ENCODE results near the gene CMYA5. TPM values are rescaled to one million over a fixed set of nuclear protein-coding genes. Genes with fewer than 3 reads are reported as not detected.

Gene CMYA5
- total RNA-seq, 2 experiments from 2014 or later: 0.20 to 0.29 TPM

DNA sequence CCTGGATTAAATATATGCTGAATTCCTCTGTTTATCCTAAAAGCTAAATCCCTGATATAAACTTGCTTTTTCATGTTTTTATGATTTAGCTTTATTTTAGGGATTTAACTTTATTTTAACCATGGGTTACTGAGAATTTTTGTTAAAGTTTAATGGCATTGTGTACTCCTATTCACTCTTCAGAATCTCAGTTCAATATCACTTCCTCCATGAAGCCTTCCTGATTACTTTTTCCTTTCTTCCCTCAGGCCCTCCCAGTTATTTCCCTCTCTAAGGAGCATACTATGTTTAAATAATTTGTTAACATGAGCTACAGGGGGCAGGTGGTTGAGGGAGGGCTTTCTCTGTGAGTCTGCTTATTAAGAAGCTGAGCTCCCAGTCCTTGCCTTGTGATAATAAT is 151.5 kb downstream of the CMYA5 start:
- no peak for DNase-seq
- H3K36me3 Mint-ChIP-seq (ENCODE audit: low read depth): no peaks in the 10 kb centered on the region
- no peaks in the 10 kb centered on the region for H3K9me3 Mint-ChIP-seq
- ChIA-PET POLR2A (no interaction called here), CTCF (interaction anchor here (0.6 kb wide), 1 partner anchor 233 kb away, joined by 3 read pairs; no protein-coding TSS in a partner anchor)
- H3K27ac Mint-ChIP-seq: no peak overlapping the region
- H3K4me1 Mint-ChIP-seq: peaks cover 11% of the 10 kb centered on the region
- no peak overlapping the region for H3K4me3 Mint-ChIP-seq
- peaks cover 5% of the 10 kb centered on the region for H3K27me3 Mint-ChIP-seq

DNA sequence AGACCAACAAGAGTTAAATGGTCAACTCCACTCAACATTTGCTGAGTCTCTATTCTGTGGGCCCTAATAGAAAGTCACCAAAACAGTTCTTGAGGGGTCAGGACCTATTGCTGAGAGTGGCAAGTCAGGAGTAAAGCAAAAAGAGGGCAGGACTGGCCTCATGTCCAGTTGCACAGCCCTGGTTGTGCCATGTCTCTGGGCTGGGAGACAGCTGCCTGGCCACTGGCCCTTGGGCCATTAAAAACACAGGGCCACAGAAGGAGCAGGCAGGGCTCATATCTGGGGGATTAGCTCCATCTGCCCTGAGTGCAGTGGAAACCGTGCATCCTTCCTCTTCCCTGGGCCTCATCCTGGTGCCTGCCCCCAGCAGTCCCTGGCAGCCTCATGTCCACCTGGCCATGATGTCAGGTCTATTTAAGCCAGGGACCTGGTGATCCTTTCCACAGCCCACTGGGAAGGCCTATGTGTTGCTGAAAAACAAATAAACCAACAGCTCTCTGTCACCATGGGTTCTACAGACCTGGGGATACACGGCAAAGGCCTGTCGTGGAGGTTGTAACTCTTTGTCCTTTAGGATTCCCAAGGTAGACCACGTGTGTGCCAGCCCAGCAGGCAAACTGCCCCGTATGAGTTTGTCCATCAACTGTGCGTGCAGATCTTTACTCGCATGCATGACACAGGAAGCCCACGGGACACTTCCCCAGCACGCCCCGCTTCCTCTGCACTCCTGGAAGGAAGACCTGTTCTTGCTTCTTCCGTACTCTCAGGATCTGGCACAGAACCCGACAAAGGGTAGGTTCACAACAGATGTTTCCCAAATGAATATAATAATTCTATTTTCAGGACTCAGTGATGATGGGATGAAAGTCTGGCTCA is 152.6 kb downstream of the CMYA5 start:
- POLR2A ChIA-PET: no interaction called here
- no peak for DNase-seq
- peaks cover 5% of the 10 kb centered on the region for H3K27me3 Mint-ChIP-seq
- H3K27ac Mint-ChIP-seq: no peak overlapping the region
- H3K9me3 Mint-ChIP-seq: no peaks in the 10 kb centered on the region
- peaks cover 15% of the 10 kb centered on the region for H3K4me1 Mint-ChIP-seq
- no peaks in the 10 kb centered on the region for H3K36me3 Mint-ChIP-seq (ENCODE audit: low read depth)
- CTCF ChIA-PET: no interaction called here
- H3K4me3 Mint-ChIP-seq: no peak overlapping the region

- CTCF ChIA-PET: interaction anchor here (0.7 kb wide), 1 partner anchor 24 kb away, joined by 4 read pairs; no protein-coding TSS in a partner anchor
- Mint-ChIP-seq H3K27ac (no peak overlapping the region), H3K27me3 (peaks cover 9% of the 10 kb centered on the region)
These were observed 153.4 kb downstream of the CMYA5 start for GRCh38 chr5:79842991-79843390.

GRCh38 chr5:79843450-79844388 is 154.1 kb downstream of the CMYA5 start:
- Mint-ChIP-seq H3K36me3 (ENCODE audit: low read depth) (no peaks in the 10 kb centered on the region), H3K27me3 (peaks cover 9% of the 10 kb centered on the region), H3K4me1 (peaks cover 24% of the 10 kb centered on the region), H3K27ac (no peak overlapping the region), H3K4me3 (no peak overlapping the region), H3K9me3 (no peaks in the 10 kb centered on the region)
- no peak for DNase-seq
- CTCF ChIA-PET: interaction anchor here (0.7 to 1.2 kb wide), 2 partner anchors 14 to 24 kb away, joined by 3 to 4 read pairs; no protein-coding TSS in a partner anchor
- POLR2A ChIA-PET: no interaction called here

More at GRCh38 chr5:79842991-79843390, 153.4 kb downstream of the CMYA5 start:
- DNase-seq: no peak
- Mint-ChIP-seq H3K4me1 (peaks cover 18% of the 10 kb centered on the region), H3K4me3 (no peak overlapping the region), H3K36me3 (ENCODE audit: low read depth) (no peaks in the 10 kb centered on the region), H3K9me3 (no peaks in the 10 kb centered on the region)
- POLR2A ChIA-PET: no interaction called here

- no peak overlapping the region for H3K4me3 Mint-ChIP-seq
- POLR2A ChIA-PET: no interaction called here
These were observed 154.9 kb downstream of the CMYA5 start for GRCh38 chr5:79844571-79844970.

GRCh38 chr5:79845448-79846197 is 156.0 kb downstream of the CMYA5 start:
- CTCF ChIA-PET: interaction anchor here (1.0 to 1.3 kb wide), 2 partner anchors 12 to 137 kb away, joined by 4 to 5 read pairs; no protein-coding TSS in a partner anchor
- no peaks in the 10 kb centered on the region for H3K9me3 Mint-ChIP-seq
- peaks cover 26% of the 10 kb centered on the region for H3K4me1 Mint-ChIP-seq
- H3K4me3 Mint-ChIP-seq: no peak overlapping the region
- peak; percentile 13 for DNase-seq
- POLR2A ChIA-PET: interaction anchor here (0.5 kb wide), 1 partner anchor 218 kb away, joined by 3 read pairs; no protein-coding TSS in a partner anchor
- H3K36me3 Mint-ChIP-seq (ENCODE audit: low read depth): no peaks in the 10 kb centered on the region
- H3K27me3 Mint-ChIP-seq: peaks cover 5% of the 10 kb centered on the region
- no peak overlapping the region for H3K27ac Mint-ChIP-seq

More at GRCh38 chr5:79844571-79844970, 154.9 kb downstream of the CMYA5 start:
- Mint-ChIP-seq H3K4me1 (peaks cover 26% of the 10 kb centered on the region), H3K9me3 (no peaks in the 10 kb centered on the region), H3K27me3 (peaks cover 9% of the 10 kb centered on the region), H3K27ac (no peak overlapping the region), H3K36me3 (ENCODE audit: low read depth) (no peaks in the 10 kb centered on the region)
- CTCF ChIA-PET: interaction anchor here (1.2 kb wide), 1 partner anchor 13 kb away, joined by 3 read pairs; no protein-coding TSS in a partner anchor
- no peak for DNase-seq

- no peaks in the 10 kb centered on the region for H3K36me3 Mint-ChIP-seq (ENCODE audit: low read depth)
- DNase-seq: no peak
- peaks cover 3% of the 10 kb centered on the region for H3K27me3 Mint-ChIP-seq
- ChIA-PET CTCF (interaction anchor here (0.6 to 1.3 kb wide), 3 partner anchors 9 to 138 kb away, joined by 3 to 5 read pairs (median 4); no protein-coding TSS in a partner anchor), POLR2A (interaction anchor here (0.5 kb wide), 1 partner anchor 117 kb away, joined by 4 read pairs; no protein-coding TSS in a partner anchor)
- H3K27ac Mint-ChIP-seq: no peak overlapping the region
- no peaks in the 10 kb centered on the region for H3K9me3 Mint-ChIP-seq
- peaks cover 26% of the 10 kb centered on the region for H3K4me1 Mint-ChIP-seq
- H3K4me3 Mint-ChIP-seq: no peak overlapping the region
These were observed 156.5 kb downstream of the CMYA5 start for GRCh38 chr5:79846198-79846521.

GRCh38 chr5:79847561-79847960 is 157.9 kb downstream of the CMYA5 start:
- CTCF ChIA-PET: no interaction called here
- POLR2A ChIA-PET: no interaction called here
- Mint-ChIP-seq H3K4me3 (no peak overlapping the region), H3K4me1 (peaks cover 26% of the 10 kb centered on the region), H3K36me3 (ENCODE audit: low read depth) (no peaks in the 10 kb centered on the region), H3K27me3 (peaks cover 5% of the 10 kb centered on the region), H3K27ac (no peak overlapping the region), H3K9me3 (no peaks in the 10 kb centered on the region)
- no peak for DNase-seq

DNA sequence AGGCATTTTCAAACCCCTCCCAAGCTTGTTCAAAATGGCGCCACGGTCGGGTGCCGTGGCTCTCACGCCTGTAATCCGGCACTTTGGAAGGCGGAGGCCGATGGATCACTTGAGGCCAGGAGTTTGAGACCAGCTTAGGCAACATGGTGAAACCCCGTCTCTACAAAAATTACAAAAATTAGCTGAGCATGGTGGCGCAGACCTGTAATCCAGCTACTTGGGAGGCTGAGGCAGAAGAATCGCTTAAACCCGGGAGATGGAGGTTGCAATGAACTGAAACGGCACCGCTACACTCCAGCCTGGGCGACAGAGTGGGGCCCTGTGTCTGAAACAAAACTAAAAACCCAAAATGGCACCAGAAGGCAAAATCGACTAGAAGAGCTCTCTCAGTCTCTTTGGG is 159.4 kb downstream of the CMYA5 start:
- H3K27ac Mint-ChIP-seq: no peak overlapping the region
- peaks cover 9% of the 10 kb centered on the region for H3K27me3 Mint-ChIP-seq
- no peaks in the 10 kb centered on the region for H3K9me3 Mint-ChIP-seq
- POLR2A ChIA-PET: no interaction called here
- CTCF ChIA-PET: interaction anchor here (1.2 to 1.5 kb wide), 2 partner anchors 9 to 120 kb away, joined by 3 to 4 read pairs; no protein-coding TSS in a partner anchor
- no peak overlapping the region for H3K4me3 Mint-ChIP-seq
- DNase-seq: no peak
- H3K36me3 Mint-ChIP-seq (ENCODE audit: low read depth): no peaks in the 10 kb centered on the region
- H3K4me1 Mint-ChIP-seq: peaks cover 26% of the 10 kb centered on the region

Other genes with a start within 250 kb of the CMYA5 start
- 1 to 10 TPM; 1.9 to 2.6 TPM for gene HOMER1, start 175.7 kb upstream of the CMYA5 start, total RNA-seq
- gene TENT2, start 77.4 kb upstream of the CMYA5 start, total RNA-seq: 10 to 100 TPM; 78.4 to 87.9 TPM

All from activated CD4-positive, alpha-beta T cell treated with anti-CD3 and anti-CD28 coated beads, Interleukin-2, amount 10 ng/mL, durations not matched to agents 7 days and 5 days (primary cell).